ENCODE measurements around the gene SNRK. TPM values are rescaled to one million over a fixed set of nuclear protein-coding genes. Genes with fewer than 3 reads are reported as not detected.
A peak's percentile ranks its signal among the peaks of the same experiment; 100 is the strongest.

The SNRK gene
- total and polyA plus RNA-seq, 2 experiments from 2014 or later, result 10.7 to 25.3 TPM

GRCh38 chr3:43287500-43287873 lies 1.1 kb downstream of the SNRK start:
- H4K20me1 ChIP-seq (ENCODE audit: insufficient read depth, poor library complexity, severe bottlenecking), result peaks cover 50% of the 10 kb centered on the region
- H3K9me3 ChIP-seq (ENCODE audit: low read depth), result no peaks in the 10 kb centered on the region
- 33% methylated on average over 3 of the region's 3 CpGs for WGBS (ENCODE audit: low lambda C conversion rate, missing lambda C conversion rate)
- DNase-seq (ENCODE audit: low spot score), result no peak
- no peaks in the 10 kb centered on the region for H3K36me3 ChIP-seq (replicated peaks; ENCODE audit: insufficient read depth, low read depth)
- peaks cover 55% of the 10 kb centered on the region for H3K79me2 ChIP-seq
- H3K4me1 ChIP-seq (ENCODE audit: insufficient read depth), result peaks cover 40% of the 10 kb centered on the region
- no peaks in the 10 kb centered on the region for H3K9me2 ChIP-seq (replicated peaks; ENCODE audit: insufficient read depth)
- peak overlapping the region; percentile 82 for H3K27ac ChIP-seq
- no peak for TF ChIP-seq CTCF (IDR thresholded peaks at IDR 0.05; ENCODE audit: poor library complexity)
- peak overlapping the region; percentile 85 for H3K4me3 ChIP-seq
- H3K27me3 ChIP-seq, result no peaks in the 10 kb centered on the region
- H2AFZ ChIP-seq, result no peak overlapping the region
- peak overlapping the region; percentile 90 for H3K4me2 ChIP-seq

GRCh38 chr3:43288366-43288765 lies 2.0 kb downstream of the SNRK start:
- 69% methylated on average over 2 of the region's 2 CpGs for WGBS (ENCODE audit: low lambda C conversion rate, missing lambda C conversion rate)
- H3K4me2 ChIP-seq, result peak overlapping the region; percentile 90
- TF ChIP-seq EZH2phosphoT487 (IDR thresholded peaks at IDR 0.05; ENCODE audit: low read depth, severe bottlenecking, unreplicated experiment) (no peak), CTCF (IDR thresholded peaks at IDR 0.05; ENCODE audit: poor library complexity) (no peak), EZH2 (IDR thresholded peaks at IDR 0.05; ENCODE audit: borderline replicate concordance) (no peak)
- no peaks in the 10 kb centered on the region for H3K36me3 ChIP-seq (replicated peaks; ENCODE audit: insufficient read depth, low read depth)
- H3K4me3 ChIP-seq, result peak overlapping the region; percentile 6
- no peaks in the 10 kb centered on the region for H3K9me3 ChIP-seq (ENCODE audit: low read depth)
- DNase-seq (ENCODE audit: low spot score), result no peak
- H3K79me2 ChIP-seq, result peaks cover 64% of the 10 kb centered on the region
- peaks cover 54% of the 10 kb centered on the region for H4K20me1 ChIP-seq (ENCODE audit: insufficient read depth, poor library complexity, severe bottlenecking)
- peak overlapping the region; percentile 82 for H3K27ac ChIP-seq
- no peaks in the 10 kb centered on the region for H3K27me3 ChIP-seq
- peaks cover 40% of the 10 kb centered on the region for H3K4me1 ChIP-seq (ENCODE audit: insufficient read depth)
- H2AFZ ChIP-seq, result no peak overlapping the region
- no peaks in the 10 kb centered on the region for H3K9me2 ChIP-seq (replicated peaks; ENCODE audit: insufficient read depth)

GRCh38 chr3:43288850-43289249 lies 2.5 kb downstream of the SNRK start:
- H3K9me2 ChIP-seq (replicated peaks; ENCODE audit: insufficient read depth), result no peaks in the 10 kb centered on the region
- WGBS (ENCODE audit: low lambda C conversion rate, missing lambda C conversion rate), result 66% methylated on average over 2 of the region's 2 CpGs
- peaks cover 40% of the 10 kb centered on the region for H3K4me1 ChIP-seq (ENCODE audit: insufficient read depth)
- no peak for DNase-seq (ENCODE audit: low spot score)
- no peak overlapping the region for H3K4me3 ChIP-seq
- H3K4me2 ChIP-seq, result peak overlapping the region; percentile 90
- no peaks in the 10 kb centered on the region for H3K27me3 ChIP-seq
- peak overlapping the region; percentile 82 for H3K27ac ChIP-seq
- no peaks in the 10 kb centered on the region for H3K36me3 ChIP-seq (replicated peaks; ENCODE audit: insufficient read depth, low read depth)
- H3K9me3 ChIP-seq (ENCODE audit: low read depth), result no peaks in the 10 kb centered on the region
- TF ChIP-seq EZH2phosphoT487 (IDR thresholded peaks at IDR 0.05; ENCODE audit: low read depth, severe bottlenecking, unreplicated experiment), result no peak
- no peak for TF ChIP-seq EZH2 (IDR thresholded peaks at IDR 0.05; ENCODE audit: borderline replicate concordance)
- TF ChIP-seq CTCF (IDR thresholded peaks at IDR 0.05; ENCODE audit: poor library complexity), result no peak
- H3K79me2 ChIP-seq, result peaks cover 69% of the 10 kb centered on the region
- H2AFZ ChIP-seq, result no peak overlapping the region
- peaks cover 59% of the 10 kb centered on the region for H4K20me1 ChIP-seq (ENCODE audit: insufficient read depth, poor library complexity, severe bottlenecking)

GRCh38 chr3:43289401-43289800 lies 3.1 kb downstream of the SNRK start:
- peaks cover 65% of the 10 kb centered on the region for H4K20me1 ChIP-seq (ENCODE audit: insufficient read depth, poor library complexity, severe bottlenecking)
- H3K79me2 ChIP-seq, result peaks cover 74% of the 10 kb centered on the region
- H3K9me2 ChIP-seq (replicated peaks; ENCODE audit: insufficient read depth), result no peaks in the 10 kb centered on the region
- peak overlapping the region; percentile 90 for H3K4me2 ChIP-seq
- no peak overlapping the region for H3K4me3 ChIP-seq
- no peaks in the 10 kb centered on the region for H3K36me3 ChIP-seq (replicated peaks; ENCODE audit: insufficient read depth, low read depth)
- DNase-seq (ENCODE audit: low spot score), result no peak
- WGBS (ENCODE audit: low lambda C conversion rate, missing lambda C conversion rate), result 81% methylated on average over 2 of the region's 2 CpGs
- no peaks in the 10 kb centered on the region for H3K9me3 ChIP-seq (ENCODE audit: low read depth)
- TF ChIP-seq EZH2 (IDR thresholded peaks at IDR 0.05; ENCODE audit: borderline replicate concordance) (no peak), EZH2phosphoT487 (IDR thresholded peaks at IDR 0.05; ENCODE audit: low read depth, severe bottlenecking, unreplicated experiment) (no peak), CTCF (IDR thresholded peaks at IDR 0.05; ENCODE audit: poor library complexity) (no peak)
- peaks cover 40% of the 10 kb centered on the region for H3K4me1 ChIP-seq (ENCODE audit: insufficient read depth)
- no peaks in the 10 kb centered on the region for H3K27me3 ChIP-seq
- peak overlapping the region; percentile 82 for H3K27ac ChIP-seq
- no peak overlapping the region for H2AFZ ChIP-seq
